Endometrium (tissue), 2 donors: ENCODE measurements around the gene RNPS1.

Experiments
- FAIRE-seq: peaks from 2 replicates; lab custom pipeline; 2012; peaks lifted over from hg19 to GRCh38; lab: Jason Lieb, UNC
- donor health status: control.
- donor health status: control.

Gene RNPS1

GRCh38 chr16:2213817-2214718 lies 53.9 kb downstream of the RNPS1 start:
- FAIRE-seq = no peak

GRCh38 chr16:2212362-2213324 lies 55.3 kb downstream of the RNPS1 start:
- FAIRE-seq = no peak

GRCh38 chr16:2211923-2212347 lies 56.0 kb downstream of the RNPS1 start:
- no peak for FAIRE-seq

- no peak for FAIRE-seq
Observed at GRCh38 chr16:2210386-2211365, 57.2 kb downstream of the RNPS1 start, which contains the start of gene BRICD5. Gene BRICD5 (minus strand): TSS chr16:2210863. CDS start chr16:2210833, 30 bp downstream.

GRCh38 chr16:2210009-2210332 lies 58.0 kb downstream of the RNPS1 start:
- FAIRE-seq = no peak

- FAIRE-seq = no peak
Observed at GRCh38 chr16:2209258-2210008, 58.5 kb downstream of the RNPS1 start.

GRCh38 chr16:2208772-2209171 lies 59.2 kb downstream of the RNPS1 start:
- FAIRE-seq = no peak

- FAIRE-seq = no peak
Observed at GRCh38 chr16:2208308-2208707, 59.6 kb downstream of the RNPS1 start.

GRCh38 chr16:2207872-2208271 lies 60.1 kb downstream of the RNPS1 start:
- FAIRE-seq = no peak

GRCh38 chr16:2206780-2207433 lies 61.0 kb downstream of the RNPS1 start:
- FAIRE-seq = no peak

GRCh38 chr16:2206420-2206779 lies 61.5 kb downstream of the RNPS1 start:
- FAIRE-seq = no peak

- no peak for FAIRE-seq
Observed at GRCh38 chr16:2205967-2206313, 62.0 kb downstream of the RNPS1 start.

- FAIRE-seq = no peak
Observed at GRCh38 chr16:2205104-2205966, 62.6 kb downstream of the RNPS1 start, which contains the start of gene MLST8. Gene MLST8 (plus strand): TSS chr16:2205454. CDS start chr16:2206086, 632 bp downstream.

GRCh38 chr16:2204416-2205103 lies 63.4 kb downstream of the RNPS1 start:
- FAIRE-seq = no peak
